ENCODE results near the gene PRXL2B.

GRCh38 chr1:2561898-2562895, 24.4 kb upstream of the PRXL2B start:
- TF ChIP-seq CTCF (IDR thresholded peaks at IDR 0.05) = peak; percentile 29 to 54 (median 44)
- no peak for TF ChIP-seq POLR2A (IDR thresholded peaks at IDR 0.05)

Data from right lobe of liver (tissue), 4 donors.